ENCODE measurements around the gene PLXNC1. TPM values are rescaled to one million over a fixed set of nuclear protein-coding genes. Genes with fewer than 3 reads are reported as not detected.

Gene PLXNC1
- total and polyA plus RNA-seq, 2 donors (not counting 1 experiment from before 2014, with no cell fraction given) = 9.7 to 33.6 TPM

- no peak overlapping the region for H3K4me2 ChIP-seq (replicated peaks; ENCODE audit: low read depth, low read length, poor library complexity, severe bottlenecking)
- ATAC-seq (ENCODE audit: low read depth) (no peak), DNase-seq (no peak)
- CTCF ChIA-PET = interaction anchor here (1.0 to 1.5 kb wide), 3 partner anchors 12 to 312 kb away, joined by 3 to 5 read pairs (median 5); no protein-coding TSS in a partner anchor
- WGBS (ENCODE audit: insufficient coverage) = 33% methylated on average over 1 of the region's 2 CpGs
- peaks cover 43% of the 10 kb centered on the region for H3K4me1 Mint-ChIP-seq
- H3K27me3 ChIP-seq (replicated peaks in 1 of 4; ENCODE audit: control extremely low read depth in 1 of 4, control insufficient read depth in 3 of 4, insufficient read depth in 4 of 4, low read length in 3 of 4) = no peaks in the 10 kb centered on the region
- H3K4me3 Mint-ChIP-seq = no peak overlapping the region
- TF ChIP-seq EZH2 (IDR thresholded peaks at IDR 0.05; ENCODE audit: borderline replicate concordance, insufficient read depth, low read depth, low read length, poor library complexity, severe bottlenecking) = no peak
- no peak for TF ChIP-seq CTCF (IDR thresholded peaks at IDR 0.05)
- H3K36me3 ChIP-seq (replicated peaks in 1 of 2; ENCODE audit: control extremely low read depth in 1 of 2, control insufficient read depth in 1 of 2, extremely low read depth in 1 of 2, insufficient read depth in 2 of 2, low read length in 1 of 2) = no peaks in the 10 kb centered on the region
- no peak overlapping the region for H2AFZ ChIP-seq (ENCODE audit: insufficient read depth, low read depth, low read length, poor library complexity, severe bottlenecking)
- no peaks in the 10 kb centered on the region for H3K79me2 ChIP-seq (ENCODE audit: control insufficient read depth, insufficient read depth, low read length)
- POLR2A ChIA-PET = no interaction called here
- no peaks in the 10 kb centered on the region for H3K27me3 Mint-ChIP-seq
- peak overlapping the region; percentile 37 to 70 for H3K27ac ChIP-seq (ENCODE audit: low read length in 2 of 2)
- no peaks in the 10 kb centered on the region for H3K9me3 ChIP-seq (ENCODE audit: control extremely low read depth in 1 of 3, control insufficient read depth in 2 of 3, insufficient read depth in 1 of 3, low read length in 2 of 3)
- H3K4me1 ChIP-seq (ENCODE audit: control insufficient read depth in 2 of 2, insufficient read depth in 2 of 2, low read length in 2 of 2) = peaks cover 41% of the 10 kb centered on the region in 2 donors
- H3K9me3 Mint-ChIP-seq (ENCODE audit: insufficient read depth) = no peaks in the 10 kb centered on the region
- H3K9ac ChIP-seq (ENCODE audit: low read length) = no peak overlapping the region
- peak overlapping the region; percentile 44 for H3K27ac Mint-ChIP-seq
- H4K20me1 ChIP-seq (ENCODE audit: control insufficient read depth, insufficient read depth, low read length, poor library complexity, severe bottlenecking) = no peaks in the 10 kb centered on the region
- intact Hi-C loops (cut with micrococcal nuclease) = no loop called here
- H3K4me3 ChIP-seq (ENCODE audit: control extremely low read depth in 1 of 5, extremely low read depth in 1 of 5, insufficient read depth in 1 of 5, low read depth in 2 of 5, low read length in 4 of 5) = no peak overlapping the region
Observed at GRCh38 chr12:94123127-94123526, 25.2 kb upstream of the PLXNC1 start.

- Histone ChIP-seq H3K4me2 (replicated peaks; ENCODE audit: low read depth, low read length, poor library complexity, severe bottlenecking) (no peak overlapping the region), H3K27me3 (replicated peaks in 1 of 4; ENCODE audit: control extremely low read depth in 1 of 4, control insufficient read depth in 3 of 4, insufficient read depth in 4 of 4, low read length in 3 of 4) (no peaks in the 10 kb centered on the region), H3K36me3 (replicated peaks in 1 of 2; ENCODE audit: control extremely low read depth in 1 of 2, control insufficient read depth in 1 of 2, extremely low read depth in 1 of 2, insufficient read depth in 2 of 2, low read length in 1 of 2) (no peaks in the 10 kb centered on the region), H4K20me1 (ENCODE audit: control insufficient read depth, insufficient read depth, low read length, poor library complexity, severe bottlenecking) (no peaks in the 10 kb centered on the region), H3K9ac (ENCODE audit: low read length) (no peak overlapping the region), H3K9me3 (ENCODE audit: control extremely low read depth in 1 of 3, control insufficient read depth in 2 of 3, insufficient read depth in 1 of 3, low read length in 2 of 3) (no peaks in the 10 kb centered on the region), H3K4me3 (ENCODE audit: control extremely low read depth in 1 of 5, extremely low read depth in 1 of 5, insufficient read depth in 1 of 5, low read depth in 2 of 5, low read length in 4 of 5) (no peak overlapping the region), H3K27ac (ENCODE audit: low read length in 2 of 2) (no peak overlapping the region), H3K79me2 (ENCODE audit: control insufficient read depth, insufficient read depth, low read length) (no peaks in the 10 kb centered on the region), H2AFZ (ENCODE audit: insufficient read depth, low read depth, low read length, poor library complexity, severe bottlenecking) (no peak overlapping the region), H3K4me1 (ENCODE audit: control insufficient read depth in 2 of 2, insufficient read depth in 2 of 2, low read length in 2 of 2) (peaks cover 41% of the 10 kb centered on the region in 2 donors)
- WGBS (ENCODE audit: insufficient coverage) = no CpG with 5 or more reads among the region's 1 CpG
- TF ChIP-seq EZH2 (IDR thresholded peaks at IDR 0.05; ENCODE audit: borderline replicate concordance, insufficient read depth, low read depth, low read length, poor library complexity, severe bottlenecking) (no peak), CTCF (IDR thresholded peaks at IDR 0.05) (no peak)
- ChIA-PET CTCF (interaction anchor here (1.4 to 2.7 kb wide), 3 partner anchors 9 to 308 kb away, joined by 7 to 12 read pairs (median 11); no protein-coding TSS in a partner anchor), POLR2A (no interaction called here)
- Mint-ChIP-seq H3K4me3 (no peak overlapping the region), H3K27ac (peak overlapping the region; percentile 38), H3K4me1 (peaks cover 43% of the 10 kb centered on the region), H3K27me3 (peaks cover 5% of the 10 kb centered on the region), H3K9me3 (ENCODE audit: insufficient read depth) (no peaks in the 10 kb centered on the region)
- intact Hi-C loops (cut with micrococcal nuclease) = no loop called here
- DNase-seq (no peak), ATAC-seq (ENCODE audit: low read depth) (no peak)
Observed at GRCh38 chr12:94126067-94126466, 22.3 kb upstream of the PLXNC1 start.

All from B cell (primary cell).